Smooth muscle cell of the coronary artery (primary cell): ENCODE measurements around the gene CLEC4F. TPM values are rescaled to one million over a fixed set of nuclear protein-coding genes. Genes with fewer than 3 reads are reported as not detected.

Experiments used
- total RNA-seq: library from RNA; depleted of rRNA; stranded (reverse); fragments of >200 nt; gene quantifications from 2 replicates; pipeline ENCODE4 v1.2.3, GENCODE V29; 2014; ENCODE audit warnings: low replicate concordance

The CLEC4F gene
- not detected in 2 replicates for total RNA-seq

GRCh38 chr2:70820499-70820898, at the start of gene CLEC4F:
Gene CLEC4F, minus strand, starts transcription at chr2:70820599. Its CDS starts 76 bp downstream, at chr2:70820523.

GRCh38 chr2:70835643-70836042, 15.2 kb upstream of the CLEC4F start, which contains the start of gene CD207:
Gene CD207, minus strand, starts transcription at chr2:70835816. Its CDS starts 40 bp downstream, at chr2:70835776.

GRCh38 chr2:70790136-70790828, 30.1 kb downstream of the CLEC4F start, which contains the start of gene FIGLA:
Gene FIGLA, minus strand, starts transcription at chr2:70790643. Its CDS starts 5 bp downstream, at chr2:70790638.

GRCh38 chr2:70767699-70768589, 52.5 kb downstream of the CLEC4F start, which contains the start of gene ADD2:
Gene ADD2, minus strand, starts transcription at chr2:70768200. Its CDS starts 61,792 bp downstream, at chr2:70706408.

Other genes with a start within 250 kb of the CLEC4F start
- gene ADD2, start 52.4 kb downstream of the CLEC4F start, total RNA-seq, result under 0.01 and 0.35 TPM in 2 replicates
- gene FIGLA, start 30.0 kb downstream of the CLEC4F start, total RNA-seq, result not detected in 2 replicates
- gene CD207, start 15.2 kb upstream of the CLEC4F start, total RNA-seq, result not detected in 2 replicates
- 0.47 and 2.3 TPM in 2 replicates for gene VAX2, start 80.0 kb upstream of the CLEC4F start, total RNA-seq
- 0.45 and 0.94 TPM in 2 replicates for gene ATP6V1B1, start 115.3 kb upstream of the CLEC4F start, total RNA-seq
- gene ANKRD53, start 158.0 kb upstream of the CLEC4F start, total RNA-seq, result 0.15 and 0.23 TPM in 2 replicates
- gene TEX261, start 174.3 kb upstream of the CLEC4F start, total RNA-seq, result 21.4 and 25.7 TPM in 2 replicates
- gene NAGK, start 248.0 kb upstream of the CLEC4F start, total RNA-seq, result 73.1 and 80.9 TPM in 2 replicates